DOHH2 (cell line): Measurements from ENCODE around the gene PHYHIPL.

Source experiments
- CTCF ChIP-seq: fragments of 200-600 bp; sonication (generic); IDR thresholded peaks from one replicate; pipeline ENCODE4 v1.5.1; 2014; ENCODE audit warnings: antibody characterized with exemption, mild to moderate bottlenecking, low read depth, low read length; ENCODE audit not compliant: poor library complexity, severe bottlenecking
- EZH2phosphoT487 ChIP-seq: fragments of 200-600 bp; sonication (generic); IDR thresholded peaks from 2 replicates; pipeline ENCODE4 v1.6.1; 2017; ENCODE audit warnings: borderline replicate concordance, mild to moderate bottlenecking, antibody characterized with exemption, low read length, moderate library complexity, mixed read lengths

- TF ChIP-seq CTCF (no peak), EZH2phosphoT487 (no peak)
Observed at GRCh38 chr10:59265141-59265540, 88.7 kb downstream of the PHYHIPL start.
